SH-SY5Y (cell line): ENCODE data around the gene TMEM30A.

Source experiments
- GATA2 ChIP-seq: IDR thresholded peaks from 2 replicates; pipeline ENCODE4 v1.6.1; 2011; ENCODE audit warnings: mild to moderate bottlenecking, low read depth, low read length
- GATA3 ChIP-seq: IDR thresholded peaks from 2 replicates; pipeline ENCODE4 v1.6.1; 2011; ENCODE audit warnings: low read depth, mild to moderate bottlenecking, low read length, moderate library complexity

GRCh38 chr6:75268988-75269354 lies 15.6 kb downstream of the TMEM30A start:
- TF ChIP-seq GATA2 (no peak), GATA3 (no peak)
